ENCODE data around the gene GPX6. TPM values are rescaled to one million over a fixed set of nuclear protein-coding genes. Genes with fewer than 3 reads are reported as not detected.
"Not testable (repeated sequence)": the region's sequence is repeated elsewhere in the genome, so short reads cannot be mapped to it uniquely, and the experiment has no call there.

The GPX6 gene
- total RNA-seq, 3 donors from 2014 or later (not counting 1 experiment from before 2014, with no cell fraction given) = not detected

- no peaks in the 10 kb centered on the region for H3K36me3 Mint-ChIP-seq
- TF ChIP-seq CTCF (IDR thresholded peaks at IDR 0.05) = no peak
- no peak overlapping the region for H3K27ac Mint-ChIP-seq
- no peaks in the 10 kb centered on the region for H3K4me1 ChIP-seq (ENCODE audit: control insufficient read depth, insufficient read depth, low read length)
- peaks cover 0 to 8% of the 10 kb centered on the region in 2 donors for H3K4me1 Mint-ChIP-seq
- DNase-seq (peak in 1 of 2 donors; percentile 67), ATAC-seq (peak in 1 of 3 donors; percentile 58)
- H3K4me3 Mint-ChIP-seq = no peak overlapping the region
- no peak overlapping the region for H3K4me3 ChIP-seq (ENCODE audit: low read length)
- WGBS (ENCODE audit: insufficient coverage) = 5% methylated on average over 3 of the region's 3 CpGs
- H3K27me3 ChIP-seq (ENCODE audit: control insufficient read depth, insufficient read depth, low read length) = peaks cover 8% of the 10 kb centered on the region
- H3K27me3 Mint-ChIP-seq (ENCODE audit: low read depth in 2 of 2) = peaks cover 33 to 90% of the 10 kb centered on the region in 2 donors
- no peaks in the 10 kb centered on the region for H3K9me3 Mint-ChIP-seq
- H3K27ac ChIP-seq (ENCODE audit: low read length) = no peak overlapping the region
- no peaks in the 10 kb centered on the region for H3K9me3 ChIP-seq (ENCODE audit: control insufficient read depth, insufficient read depth, low read length)
- no peaks in the 10 kb centered on the region for H3K36me3 ChIP-seq (ENCODE audit: control insufficient read depth, insufficient read depth, low read length)
- intact Hi-C loops (cut with micrococcal nuclease) = no loop called here
Measured at GRCh38 chr6:28523241-28523622, 7.6 kb upstream of the GPX6 start.

GRCh38 chr6:28522594-28523240 is 7.1 kb upstream of the GPX6 start:
- TF ChIP-seq CTCF (IDR thresholded peaks at IDR 0.05) = no peak
- Histone ChIP-seq H3K4me3 (ENCODE audit: low read length) (no peak overlapping the region), H3K4me1 (ENCODE audit: control insufficient read depth, insufficient read depth, low read length) (no peaks in the 10 kb centered on the region), H3K27ac (ENCODE audit: low read length) (no peak overlapping the region), H3K36me3 (ENCODE audit: control insufficient read depth, insufficient read depth, low read length) (no peaks in the 10 kb centered on the region), H3K27me3 (ENCODE audit: control insufficient read depth, insufficient read depth, low read length) (peaks cover 6% of the 10 kb centered on the region), H3K9me3 (ENCODE audit: control insufficient read depth, insufficient read depth, low read length) (no peaks in the 10 kb centered on the region)
- no peaks in the 10 kb centered on the region for H3K9me3 Mint-ChIP-seq
- no peak overlapping the region for H3K27ac Mint-ChIP-seq
- H3K4me1 Mint-ChIP-seq = peaks cover 0 to 8% of the 10 kb centered on the region in 2 donors
- H3K4me3 Mint-ChIP-seq = no peak overlapping the region
- no peak for DNase-seq
- ATAC-seq = no peak
- H3K27me3 Mint-ChIP-seq (ENCODE audit: low read depth in 2 of 2) = peaks cover 28 to 88% of the 10 kb centered on the region in 2 donors
- H3K36me3 Mint-ChIP-seq = no peaks in the 10 kb centered on the region
- intact Hi-C loops (cut with micrococcal nuclease) = no loop called here

- no peak overlapping the region for H3K4me3 Mint-ChIP-seq
- no peak for TF ChIP-seq CTCF (IDR thresholded peaks at IDR 0.05)
- DNase-seq (no peak), ATAC-seq (no peak)
- 91% methylated on average over 2 of the region's 2 CpGs for WGBS (ENCODE audit: insufficient coverage)
- H3K27ac Mint-ChIP-seq = no peak overlapping the region
- no peaks in the 10 kb centered on the region for H3K4me1 Mint-ChIP-seq
- no peaks in the 10 kb centered on the region for H3K9me3 ChIP-seq (ENCODE audit: control insufficient read depth, insufficient read depth, low read length)
- no peaks in the 10 kb centered on the region for H3K4me1 ChIP-seq (ENCODE audit: control insufficient read depth, insufficient read depth, low read length)
- no peaks in the 10 kb centered on the region for H3K36me3 ChIP-seq (ENCODE audit: control insufficient read depth, insufficient read depth, low read length)
- H3K27me3 ChIP-seq (ENCODE audit: control insufficient read depth, insufficient read depth, low read length) = peaks cover 6% of the 10 kb centered on the region
- no peaks in the 10 kb centered on the region for H3K36me3 Mint-ChIP-seq
- peaks cover 16 to 45% of the 10 kb centered on the region in 2 donors for H3K27me3 Mint-ChIP-seq (ENCODE audit: low read depth in 2 of 2)
- H3K9me3 Mint-ChIP-seq = no peaks in the 10 kb centered on the region
- intact Hi-C loops (cut with micrococcal nuclease) = no loop called here
- no peak overlapping the region for H3K4me3 ChIP-seq (ENCODE audit: low read length)
- H3K27ac ChIP-seq (ENCODE audit: low read length) = no peak overlapping the region
Measured at GRCh38 chr6:28517964-28518363, 2.4 kb upstream of the GPX6 start.

GRCh38 chr6:28512387-28512786 is 3.2 kb downstream of the GPX6 start:
- ATAC-seq; intact Hi-C loops (cut with micrococcal nuclease); H3K36me3 ChIP-seq (ENCODE audit: control insufficient read depth, insufficient read depth, low read length); H3K9me3 ChIP-seq (ENCODE audit: control insufficient read depth, insufficient read depth, low read length); H3K27me3 ChIP-seq (ENCODE audit: control insufficient read depth, insufficient read depth, low read length); DNase-seq; H3K36me3 Mint-ChIP-seq; H3K4me3 Mint-ChIP-seq; H3K27ac Mint-ChIP-seq; H3K4me1 Mint-ChIP-seq; H3K27me3 Mint-ChIP-seq (ENCODE audit: low read depth in 2 of 2); H3K9me3 Mint-ChIP-seq; H3K4me3 ChIP-seq (ENCODE audit: low read length); H3K27ac ChIP-seq (ENCODE audit: low read length); H3K4me1 ChIP-seq (ENCODE audit: control insufficient read depth, insufficient read depth, low read length): not testable (repeated sequence)
- WGBS (ENCODE audit: insufficient coverage) = 92% methylated on average over 8 of the region's 8 CpGs

Data from natural killer cell (primary cell).